ENCODE results near the gene ELMOD2.

The ELMOD2 gene

GRCh38 chr4:140557831-140558435 is 34.0 kb downstream of the ELMOD2 start:
- Histone ChIP-seq H3K36me3 (ENCODE audit: insufficient read depth, low read length) (0 out of 2 replicates have a peak, but pooled peaks cover 2% of the 10 kb centered on the region), H3K4me1 (ENCODE audit: insufficient read depth, low read length) (no peaks in the 10 kb centered on the region), H3K4me2 (ENCODE audit: insufficient read depth, low read length) (no peak overlapping the region), H3K79me2 (ENCODE audit: insufficient read depth, low read length) (no peaks in the 10 kb centered on the region), H3K27ac (ENCODE audit: low read length) (no peak overlapping the region), H3K4me3 (ENCODE audit: low read depth in 1 of 2, low read length in 2 of 2) (no peak overlapping the region), H3K9ac (ENCODE audit: low read depth, low read length) (no peak overlapping the region), H4K20me1 (ENCODE audit: insufficient read depth, low read length) (no peaks in the 10 kb centered on the region), H3K27me3 (ENCODE audit: insufficient read depth, low read length, poor library complexity) (no peaks in the 10 kb centered on the region), H2AFZ (ENCODE audit: low read depth, low read length) (no peak overlapping the region), H3K9me3 (ENCODE audit: insufficient read depth, low read length, severe bottlenecking) (no peaks in the 10 kb centered on the region)
- DNase-seq (no peak), ATAC-seq (ENCODE audit: insufficient read depth, low read depth) (no peak)
- TF ChIP-seq CTCF (IDR thresholded peaks at IDR 0.05; ENCODE audit: borderline replicate concordance, extremely low read depth, low read length, poor library complexity, severe bottlenecking) (no peak), EZH2 (IDR thresholded peaks at IDR 0.05; ENCODE audit: borderline replicate concordance, low read depth, low read length, severe bottlenecking) (no peak)

GRCh38 chr4:140559696-140560095 is 35.7 kb downstream of the ELMOD2 start:
- H3K79me2 ChIP-seq (ENCODE audit: insufficient read depth, low read length): no peaks in the 10 kb centered on the region
- no peak overlapping the region for H2AFZ ChIP-seq (ENCODE audit: low read depth, low read length)
- TF ChIP-seq CTCF (IDR thresholded peaks at IDR 0.05; ENCODE audit: borderline replicate concordance, extremely low read depth, low read length, poor library complexity, severe bottlenecking): no peak
- no peak for TF ChIP-seq EZH2 (IDR thresholded peaks at IDR 0.05; ENCODE audit: borderline replicate concordance, low read depth, low read length, severe bottlenecking)
- no peak overlapping the region for H3K4me2 ChIP-seq (ENCODE audit: insufficient read depth, low read length)
- ATAC-seq (ENCODE audit: insufficient read depth, low read depth) (no peak), DNase-seq (no peak)
- no peaks in the 10 kb centered on the region for H3K36me3 ChIP-seq (ENCODE audit: insufficient read depth, low read length)
- H3K4me3 ChIP-seq (ENCODE audit: low read depth in 1 of 2, low read length in 2 of 2): no peak overlapping the region
- no peaks in the 10 kb centered on the region for H3K27me3 ChIP-seq (ENCODE audit: insufficient read depth, low read length, poor library complexity)
- H3K9me3 ChIP-seq (ENCODE audit: insufficient read depth, low read length, severe bottlenecking): no peaks in the 10 kb centered on the region
- H3K9ac ChIP-seq (ENCODE audit: low read depth, low read length): no peak overlapping the region
- no peaks in the 10 kb centered on the region for H3K4me1 ChIP-seq (ENCODE audit: insufficient read depth, low read length)
- no peak overlapping the region for H3K27ac ChIP-seq (ENCODE audit: low read length)
- no peaks in the 10 kb centered on the region for H4K20me1 ChIP-seq (ENCODE audit: insufficient read depth, low read length)

GRCh38 chr4:140568507-140569306 is 44.7 kb downstream of the ELMOD2 start, which contains the start of gene UCP1:
UCP1 (minus strand) TSS chr4:140568961; CDS start chr4:140568729, 232 bp downstream.
- TF ChIP-seq EZH2 (IDR thresholded peaks at IDR 0.05; ENCODE audit: borderline replicate concordance, low read depth, low read length, severe bottlenecking) (no peak), CTCF (IDR thresholded peaks at IDR 0.05; ENCODE audit: borderline replicate concordance, extremely low read depth, low read length, poor library complexity, severe bottlenecking) (no peak)
- Histone ChIP-seq H3K27ac (ENCODE audit: low read length) (no peak within 1 kb of the TSS), H3K79me2 (ENCODE audit: insufficient read depth, low read length) (no peaks in the 10 kb centered on the region), H3K27me3 (ENCODE audit: insufficient read depth, low read length, poor library complexity) (no peaks in the 10 kb centered on the region), H2AFZ (ENCODE audit: low read depth, low read length) (no peak within 1 kb of the TSS), H3K4me1 (ENCODE audit: insufficient read depth, low read length) (no peaks in the 10 kb centered on the region), H3K9me3 (ENCODE audit: insufficient read depth, low read length, severe bottlenecking) (no peaks in the 10 kb centered on the region), H3K4me3 (ENCODE audit: low read depth in 1 of 2, low read length in 2 of 2) (no peak within 1 kb of the TSS), H4K20me1 (ENCODE audit: insufficient read depth, low read length) (no peaks in the 10 kb centered on the region), H3K4me2 (ENCODE audit: insufficient read depth, low read length) (no peak within 1 kb of the TSS), H3K9ac (ENCODE audit: low read depth, low read length) (no peak within 1 kb of the TSS), H3K36me3 (ENCODE audit: insufficient read depth, low read length) (no peaks in the 10 kb centered on the region)
- ATAC-seq (ENCODE audit: insufficient read depth, low read depth) (no peak), DNase-seq (no peak)

Measured in DND-41 (cell line).